Immature natural killer cell (primary cell): ENCODE measurements around the gene ACTN1. TPM values are rescaled to one million over a fixed set of nuclear protein-coding genes. Genes with fewer than 3 reads are reported as not detected.

Source experiments
- DNase-seq, 3 donors: peaks; one replicate each; pipeline ENCODE4 v3.0.0; 2022; ENCODE audit warnings: mixed read lengths in 1 of 3
- H3K27ac Mint-ChIP-seq, 6 donors: one replicate each; pipeline ENCODE4 v1.8.0; 2020; ENCODE audit warnings: mixed read lengths in 6 of 6, mild to moderate bottlenecking in 5 of 6, inconsistent platforms in 4 of 6, moderate library complexity in 3 of 6
- H3K27me3 Mint-ChIP-seq, 3 donors: one replicate each; pipeline ENCODE4 v1.8.0; 2020 to 2021; ENCODE audit warnings: low read depth in 3 of 3, mild to moderate bottlenecking in 3 of 3, mixed read lengths in 3 of 3, moderate library complexity in 3 of 3, inconsistent platforms in 1 of 3
- H3K36me3 Mint-ChIP-seq, 3 donors: one replicate each; pipeline ENCODE4 v1.8.0; 2020; ENCODE audit warnings: mixed read lengths in 3 of 3, inconsistent platforms in 2 of 3, mild to moderate bottlenecking in 2 of 3
- H3K4me1 Mint-ChIP-seq, 2 donors: one replicate each; pipeline ENCODE4 v1.8.0; 2020; ENCODE audit warnings: inconsistent platforms in 2 of 2, mild to moderate bottlenecking in 2 of 2, mixed read lengths in 2 of 2, moderate library complexity in 1 of 2
- H3K4me3 Mint-ChIP-seq, 5 donors: one replicate each; pipeline ENCODE4 v1.8.0; 2020; ENCODE audit warnings: mild to moderate bottlenecking in 5 of 5, mixed read lengths in 5 of 5, inconsistent platforms in 3 of 5, moderate library complexity in 3 of 5
- H3K9me3 Mint-ChIP-seq, 6 donors: one replicate each; pipeline ENCODE4 v1.8.0; 2020; ENCODE audit warnings: mild to moderate bottlenecking in 6 of 6, mixed read lengths in 6 of 6, inconsistent platforms in 4 of 6, moderate library complexity in 3 of 6
- polyA plus RNA-seq, 3 donors: library from polyadenylated mRNA; unstranded; fragments of 300-500 nt; fragmentation: Illumina TruSeq; gene quantifications; one replicate each; pipeline ENCODE4 v1.2.3, GENCODE V29; 2021

The ACTN1 gene
- polyA plus RNA-seq, 3 donors from 2014 or later, result 5.2 to 9.7 (median 9.3) TPM

DNA sequence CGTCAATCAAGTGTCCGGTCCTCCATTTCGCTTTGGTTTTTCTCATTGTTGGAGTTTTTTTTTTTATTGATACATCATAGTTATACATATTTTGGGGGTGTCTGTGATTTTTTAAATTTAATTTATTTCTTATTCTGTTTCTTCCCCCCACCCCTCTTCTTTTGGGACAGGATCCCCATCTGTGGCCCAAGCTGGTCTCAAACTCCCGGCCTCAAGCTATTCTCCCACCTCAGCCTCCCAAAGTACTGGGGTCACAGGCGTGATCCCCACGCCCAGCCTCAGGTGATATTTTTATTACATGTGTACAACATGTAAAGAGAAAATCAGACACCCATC is 134.9 kb downstream of the ACTN1 start:
- H3K9me3 Mint-ChIP-seq, result no peaks in the 10 kb centered on the region
- H3K27me3 Mint-ChIP-seq, result peaks cover 0 to 6% (median 3%) of the 10 kb centered on the region in 3 donors
- DNase-seq, result no peak
- peak overlapping the region in 4 of 5 donors; percentile 23 to 74 (median 70) for H3K4me3 Mint-ChIP-seq
- peak overlapping the region in 2 of 6 donors; percentile 66 to 87 for H3K27ac Mint-ChIP-seq
- peaks cover 43 to 55% of the 10 kb centered on the region in 2 donors for H3K4me1 Mint-ChIP-seq
- peaks cover 0 to 4% (median 0%) of the 10 kb centered on the region in 3 donors for H3K36me3 Mint-ChIP-seq

DNA sequence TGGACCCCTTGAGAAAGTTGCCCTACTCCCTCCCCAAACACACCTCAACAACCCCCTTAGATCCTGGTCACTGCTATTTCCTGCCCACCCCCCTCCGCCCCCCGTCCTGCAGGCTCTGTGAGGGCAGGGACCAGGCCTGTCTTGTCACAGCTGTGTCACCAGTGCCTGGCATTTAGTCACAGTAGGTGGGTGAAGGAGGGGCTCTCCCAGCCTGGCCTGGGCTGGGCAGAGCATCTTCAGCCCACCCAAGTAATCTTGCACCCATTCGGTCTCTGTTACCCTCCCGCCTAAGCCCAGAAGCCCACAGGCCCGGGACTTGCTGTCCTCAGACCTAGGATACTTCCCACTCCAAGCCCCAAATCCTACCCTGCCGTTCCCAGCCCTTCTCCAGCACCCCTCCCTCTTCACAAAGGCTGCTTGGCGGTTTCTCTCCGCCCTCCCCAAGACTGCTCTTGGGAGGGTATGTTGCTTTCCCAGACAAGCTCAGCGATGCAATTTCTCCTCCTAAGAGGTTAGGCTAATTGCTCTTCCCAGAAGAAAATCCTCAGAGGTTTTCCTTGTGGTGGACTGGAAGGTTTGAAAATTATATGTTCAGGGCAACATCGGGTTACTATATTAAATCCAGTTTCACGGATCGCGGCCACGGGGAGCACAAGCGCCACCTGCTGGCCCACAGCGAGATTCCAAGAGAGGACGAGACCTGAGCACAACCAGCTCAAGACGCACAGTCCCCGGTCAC is 135.5 kb downstream of the ACTN1 start:
- Mint-ChIP-seq H3K4me3 (peak overlapping the region; percentile 58 to 77 (median 71)), H3K9me3 (no peaks in the 10 kb centered on the region), H3K27ac (peak overlapping the region in 4 of 6 donors; percentile 65 to 87 (median 80)), H3K27me3 (peaks cover 1 to 6% (median 3%) of the 10 kb centered on the region in 3 donors), H3K4me1 (peaks cover 47 to 60% of the 10 kb centered on the region in 2 donors), H3K36me3 (peaks cover 0 to 4% (median 0%) of the 10 kb centered on the region in 3 donors)
- DNase-seq, result peak; percentile 61 to 70 (median 67)

- Mint-ChIP-seq H3K27ac (peak overlapping the region; percentile 51 to 87 (median 82)), H3K4me3 (peak overlapping the region in 4 of 5 donors; percentile 8 to 61 (median 32)), H3K36me3 (peaks cover 0 to 6% (median 0%) of the 10 kb centered on the region in 3 donors), H3K27me3 (peaks cover 1 to 6% (median 3%) of the 10 kb centered on the region in 3 donors), H3K9me3 (peaks cover 0 to under 1% (median under 1%) of the 10 kb centered on the region in 6 donors), H3K4me1 (peaks cover 47 to 60% of the 10 kb centered on the region in 2 donors)
- no peak for DNase-seq
These were observed 136.8 kb downstream of the ACTN1 start for GRCh38 chr14:68842298-68842697.

- H3K4me3 Mint-ChIP-seq, result peak overlapping the region; percentile 29 to 81 (median 61)
- H3K27ac Mint-ChIP-seq, result peak overlapping the region; percentile 80 to 87 (median 84)
- DNase-seq, result peak; percentile 70 to 73 (median 72)
- peaks cover 0 to 13% (median 7%) of the 10 kb centered on the region in 3 donors for H3K36me3 Mint-ChIP-seq
- H3K9me3 Mint-ChIP-seq, result peaks cover 0 to 12% (median 9%) of the 10 kb centered on the region in 6 donors
- H3K4me1 Mint-ChIP-seq, result peaks cover 47 to 65% of the 10 kb centered on the region in 2 donors
- H3K27me3 Mint-ChIP-seq, result peaks cover 1 to 7% (median 3%) of the 10 kb centered on the region in 3 donors
These were observed 137.9 kb downstream of the ACTN1 start for GRCh38 chr14:68841016-68841809.

DNA sequence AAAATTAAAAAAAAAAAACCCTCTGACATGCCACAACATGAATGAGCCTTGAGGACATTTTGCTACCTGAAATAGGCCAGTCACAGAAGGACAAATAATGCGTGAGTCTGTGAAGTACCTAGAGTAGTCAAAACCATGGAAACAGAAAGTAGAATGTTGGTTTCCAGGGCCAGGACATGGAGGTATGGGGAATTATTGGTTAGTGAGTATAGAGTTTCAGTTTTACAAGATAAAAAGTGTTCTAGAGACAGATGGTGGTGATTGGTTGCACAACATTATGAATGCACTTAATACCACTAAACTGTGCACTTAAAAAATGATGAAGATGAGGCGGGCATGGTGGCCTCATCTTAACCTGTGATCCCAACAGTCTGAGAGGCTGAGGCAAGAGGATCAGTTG is 138.6 kb downstream of the ACTN1 start:
- DNase-seq, result no peak
- peak overlapping the region; percentile 77 to 87 (median 84) for H3K27ac Mint-ChIP-seq
- peak overlapping the region; percentile 42 to 81 (median 53) for H3K4me3 Mint-ChIP-seq
- peaks cover 3 to 11% (median 5%) of the 10 kb centered on the region in 3 donors for H3K27me3 Mint-ChIP-seq
- peaks cover 49 to 73% of the 10 kb centered on the region in 2 donors for H3K4me1 Mint-ChIP-seq
- peaks cover 0 to 20% (median 14%) of the 10 kb centered on the region in 3 donors for H3K36me3 Mint-ChIP-seq
- peaks cover 7 to 19% (median 16%) of the 10 kb centered on the region in 6 donors for H3K9me3 Mint-ChIP-seq

GRCh38 chr14:68836082-68836481 is 143.0 kb downstream of the ACTN1 start:
- peaks cover 7 to 16% (median 10%) of the 10 kb centered on the region in 3 donors for H3K27me3 Mint-ChIP-seq
- no peak for DNase-seq
- H3K9me3 Mint-ChIP-seq, result peaks cover 10 to 30% (median 24%) of the 10 kb centered on the region in 6 donors
- H3K27ac Mint-ChIP-seq, result peak overlapping the region in 2 of 6 donors; percentile 72 to 77
- H3K4me1 Mint-ChIP-seq, result peaks cover 20 to 39% of the 10 kb centered on the region in 2 donors
- H3K36me3 Mint-ChIP-seq, result peaks cover 0 to 31% (median 17%) of the 10 kb centered on the region in 3 donors
- H3K4me3 Mint-ChIP-seq, result no peak overlapping the region

DNA sequence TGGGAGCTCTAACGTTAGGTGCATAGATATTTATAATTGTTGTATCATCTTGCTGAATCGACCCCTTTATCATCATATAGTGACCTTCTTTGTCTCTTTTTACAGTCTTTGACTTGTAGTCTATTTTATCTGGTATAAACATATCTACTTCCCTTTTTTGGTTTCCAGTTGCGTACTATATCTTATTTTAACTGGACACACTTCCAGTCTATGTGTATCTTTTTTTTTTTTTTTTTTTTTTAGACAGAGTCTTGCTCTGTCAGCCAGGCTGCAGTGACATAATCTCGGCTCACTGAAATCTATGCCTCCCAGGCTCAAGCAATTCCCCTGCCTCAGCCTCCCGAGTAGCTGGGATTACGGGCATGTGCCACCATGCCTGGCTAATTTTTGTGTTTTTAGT is 144.3 kb downstream of the ACTN1 start:
- H3K4me1 Mint-ChIP-seq, result peaks cover 12 to 28% of the 10 kb centered on the region in 2 donors
- H3K27ac Mint-ChIP-seq, result peak overlapping the region in 1 of 6 donors; percentile 77
- H3K27me3 Mint-ChIP-seq, result peaks cover 8 to 14% (median 10%) of the 10 kb centered on the region in 3 donors
- peaks cover 0 to 31% (median 17%) of the 10 kb centered on the region in 3 donors for H3K36me3 Mint-ChIP-seq
- no peak for DNase-seq
- H3K9me3 Mint-ChIP-seq, result peaks cover 10 to 30% (median 24%) of the 10 kb centered on the region in 6 donors
- H3K4me3 Mint-ChIP-seq, result no peak overlapping the region

DNA sequence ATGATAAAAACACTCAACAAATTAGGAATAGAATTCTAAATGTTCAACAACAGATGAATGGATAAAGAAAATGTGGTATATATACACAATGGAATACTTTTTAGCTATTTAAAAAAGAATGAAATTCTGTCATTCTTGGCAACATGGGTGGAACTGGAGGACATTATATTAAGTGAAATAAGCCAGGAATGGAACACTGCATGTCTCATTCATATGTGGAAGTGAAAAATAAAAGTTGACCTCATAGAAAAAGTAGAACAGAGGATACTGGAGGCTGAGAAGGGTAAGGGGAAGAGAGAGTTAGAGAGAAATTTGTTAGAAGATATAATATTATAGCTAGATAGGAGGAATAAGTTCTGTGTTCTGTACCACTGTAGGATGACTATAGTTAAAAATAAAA is 150.4 kb downstream of the ACTN1 start:
- Mint-ChIP-seq H3K27me3 (peaks cover 3 to 5% (median 4%) of the 10 kb centered on the region in 3 donors), H3K9me3 (peaks cover 0 to 3% (median 0%) of the 10 kb centered on the region in 6 donors), H3K4me3 (no peak overlapping the region), H3K27ac (no peak overlapping the region), H3K4me1 (peaks cover 0 to 6% of the 10 kb centered on the region in 2 donors), H3K36me3 (peaks cover 0 to 5% (median 0%) of the 10 kb centered on the region in 3 donors)
- DNase-seq, result no peak

DNA sequence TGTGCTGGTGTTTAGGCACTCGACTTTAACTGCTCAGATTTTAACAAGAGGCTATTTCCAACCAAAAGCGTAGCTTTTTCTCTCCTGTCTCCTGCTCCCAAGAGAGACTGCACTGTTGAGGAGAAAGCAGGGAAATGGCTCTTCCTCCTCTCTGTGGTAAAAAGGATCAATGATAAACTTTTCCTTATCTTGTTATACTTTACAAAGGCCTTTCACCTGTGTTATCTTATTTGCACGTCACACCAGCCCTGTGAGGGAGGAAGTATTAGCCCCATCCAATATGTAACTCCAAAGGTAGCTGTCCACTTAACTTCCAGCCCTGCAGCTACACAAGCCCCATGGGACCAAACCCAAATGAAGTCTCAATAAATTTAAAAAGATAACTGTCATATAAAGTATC is 153.4 kb downstream of the ACTN1 start:
- Mint-ChIP-seq H3K4me3 (no peak overlapping the region), H3K27me3 (peaks cover 0 to 4% (median 2%) of the 10 kb centered on the region in 3 donors), H3K27ac (no peak overlapping the region), H3K4me1 (peaks cover 10 to 17% of the 10 kb centered on the region in 2 donors), H3K36me3 (no peaks in the 10 kb centered on the region), H3K9me3 (no peaks in the 10 kb centered on the region)
- DNase-seq, result no peak

DNA sequence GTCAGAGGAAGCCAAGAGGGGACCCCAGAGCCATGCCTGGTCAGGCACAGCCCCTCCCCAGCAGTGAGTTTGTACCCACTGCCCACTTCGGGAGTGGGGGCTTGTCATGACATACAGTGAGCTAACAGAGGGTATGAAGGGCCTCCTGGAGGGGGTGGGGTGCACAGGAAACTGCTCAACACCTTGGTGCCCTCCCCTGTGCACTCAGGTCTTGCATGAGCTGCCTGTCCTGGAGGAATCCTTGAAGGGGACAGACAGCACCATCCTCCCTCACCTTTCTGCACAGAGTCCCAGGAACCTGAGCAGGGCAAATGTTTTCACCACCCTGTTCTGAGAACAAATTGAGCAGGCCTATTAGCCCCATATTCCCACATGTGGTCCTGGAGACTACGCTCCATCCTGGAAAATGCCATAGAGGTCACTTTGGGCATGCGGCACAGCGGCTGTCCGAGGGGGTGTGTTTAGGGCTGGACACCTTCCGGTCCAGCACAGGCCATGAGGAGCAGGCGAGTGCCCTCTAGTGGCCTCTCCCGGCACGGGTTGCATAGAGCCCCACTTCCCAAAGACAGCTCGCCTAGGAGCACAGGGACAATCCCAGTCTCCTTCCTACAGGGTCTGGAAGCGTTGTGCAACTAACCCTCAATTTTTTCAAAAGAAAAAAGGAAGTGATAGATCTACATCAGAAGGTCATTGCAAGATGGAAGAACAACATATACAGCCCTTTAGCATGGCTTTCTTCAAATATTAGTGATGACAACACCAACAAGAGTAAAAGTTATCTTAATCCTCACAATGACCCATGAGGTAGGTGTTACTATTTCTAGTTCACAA is 154.4 kb downstream of the ACTN1 start:
- peaks cover 20 to 27% of the 10 kb centered on the region in 2 donors for H3K4me1 Mint-ChIP-seq
- peak; percentile 28 to 40 (median 29) for DNase-seq
- no peaks in the 10 kb centered on the region for H3K9me3 Mint-ChIP-seq
- no peaks in the 10 kb centered on the region for H3K36me3 Mint-ChIP-seq
- H3K27ac Mint-ChIP-seq, result no peak overlapping the region
- peaks cover 1 to 4% (median 2%) of the 10 kb centered on the region in 3 donors for H3K27me3 Mint-ChIP-seq
- H3K4me3 Mint-ChIP-seq, result no peak overlapping the region

DNA sequence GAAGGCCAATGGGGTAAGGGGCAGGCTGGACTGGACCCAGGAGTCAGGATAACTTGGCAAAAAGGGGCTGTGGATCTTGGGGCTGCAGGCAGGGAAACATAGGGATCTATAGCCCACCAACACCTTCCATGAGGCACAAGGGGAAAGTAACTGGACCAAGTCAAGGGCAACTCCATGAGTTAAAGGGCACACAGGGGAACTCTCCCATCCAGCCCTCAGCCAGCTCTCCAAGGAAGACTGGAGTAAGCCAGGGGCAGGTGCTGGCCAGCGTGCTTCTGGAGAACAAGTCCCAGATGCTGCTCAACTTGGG is 154.9 kb downstream of the ACTN1 start:
- Mint-ChIP-seq H3K9me3 (no peaks in the 10 kb centered on the region), H3K4me1 (peaks cover 26 to 30% of the 10 kb centered on the region in 2 donors), H3K27me3 (peaks cover 1 to 4% (median 2%) of the 10 kb centered on the region in 3 donors), H3K36me3 (no peaks in the 10 kb centered on the region), H3K27ac (no peak overlapping the region), H3K4me3 (no peak overlapping the region)
- no peak for DNase-seq
